SK-N-MC (cell line): ENCODE measurements around the gene ARHGEF2.

Source experiments
- DNase-seq: peaks from one replicate; pipeline ENCODE4 v3.0.0-alpha.2; 2011; ENCODE audit warnings: low read depth, low spot score
- H3K27ac ChIP-seq: fragments of 200-600 bp; sonication (generic); 2 replicates; pipeline ENCODE4 v1.5.1; 2016; ENCODE audit warnings: mixed run types
- H3K36me3 ChIP-seq: fragments of 200-600 bp; sonication (generic); 2 replicates; pipeline ENCODE4 v1.6.1; 2017; ENCODE audit warnings: antibody characterized with exemption, low read length, mixed read lengths; ENCODE audit not compliant: insufficient read depth
- H3K4me3 ChIP-seq: fragments of 200-600 bp; sonication (generic); 2 replicates; pipeline ENCODE4 v1.5.1; 2016
- H3K9ac ChIP-seq: fragments of 200-600 bp; sonication (generic); 2 replicates; pipeline ENCODE4 v1.8.0; 2017; ENCODE audit warnings: mixed run types, mixed read lengths; ENCODE audit not compliant: insufficient read length
- H3K9me3 ChIP-seq: fragments of 200-600 bp; sonication (generic); 2 replicates; pipeline ENCODE4 v1.6.1; 2017; ENCODE audit warnings: low read depth, mild to moderate bottlenecking, antibody characterized with exemption, low read length, moderate library complexity, mixed read lengths
- EZH2 ChIP-seq: fragments of 200-600 bp; sonication (generic); IDR thresholded peaks from one replicate; pipeline ENCODE4 v1.6.1; 2017; ENCODE audit warnings: antibody characterized with exemption
- FOXP2 ChIP-seq: optimal IDR thresholded peaks from 2 replicates; pipeline ENCODE3; 2011; ENCODE audit warnings: mild to moderate bottlenecking, moderate library complexity; ENCODE audit not compliant: insufficient read depth; ENCODE audit errors: extremely low read length, control extremely low read depth
- POLR2AphosphoS5 ChIP-seq: IDR thresholded peaks from 2 replicates; pipeline ENCODE4 v1.6.1; 2012; ENCODE audit warnings: mild to moderate bottlenecking, low read depth, low read length, borderline replicate concordance

Gene ARHGEF2

GRCh38 chr1:155947292-155947691 is 31.1 kb downstream of the ARHGEF2 start:
- Histone ChIP-seq H3K9ac (no peak overlapping the region), H3K27ac (no peak overlapping the region), H3K36me3 (peaks cover 55% of the 10 kb centered on the region)

GRCh38 chr1:155946633-155947219 is 31.6 kb downstream of the ARHGEF2 start:
- TF ChIP-seq POLR2AphosphoS5, result no peak
- TF ChIP-seq EZH2, result no peak
- no peak for TF ChIP-seq FOXP2
- Histone ChIP-seq H3K9me3 (no peaks in the 10 kb centered on the region), H3K27ac (0 out of 2 replicates have a peak overlapping the region, but pooled peaks have one; percentile 57), H3K9ac (no peak overlapping the region), H3K36me3 (peaks cover 49% of the 10 kb centered on the region), H3K4me3 (no peak overlapping the region)
- DNase-seq, result no peak

More at GRCh38 chr1:155947292-155947691, 31.1 kb downstream of the ARHGEF2 start:
- no peak overlapping the region for H3K4me3 ChIP-seq
- no peak for DNase-seq
- H3K9me3 ChIP-seq, result no peaks in the 10 kb centered on the region
- TF ChIP-seq POLR2AphosphoS5, result no peak
- TF ChIP-seq EZH2, result no peak
- no peak for TF ChIP-seq FOXP2

- Histone ChIP-seq H3K9me3 (no peaks in the 10 kb centered on the region), H3K36me3 (peaks cover 29% of the 10 kb centered on the region), H3K9ac (no peak overlapping the region), H3K27ac (no peak overlapping the region), H3K4me3 (no peak overlapping the region)
- DNase-seq, result no peak
- TF ChIP-seq FOXP2 (no peak), EZH2 (no peak), POLR2AphosphoS5 (0 out of 2 replicates have a peak, but pooled peaks have one; percentile 5)
Observed at GRCh38 chr1:155944444-155944799, 33.9 kb downstream of the ARHGEF2 start.

GRCh38 chr1:155942578-155943141 is 35.7 kb downstream of the ARHGEF2 start:
- no peaks in the 10 kb centered on the region for H3K9me3 ChIP-seq
- peaks cover 17% of the 10 kb centered on the region for H3K36me3 ChIP-seq
- peak overlapping the region; percentile 55 for H3K27ac ChIP-seq
- no peak overlapping the region for H3K9ac ChIP-seq
- no peak for DNase-seq
- H3K4me3 ChIP-seq, result no peak overlapping the region
- TF ChIP-seq EZH2, result no peak
- TF ChIP-seq FOXP2, result no peak

GRCh38 chr1:155941845-155942531 is 36.4 kb downstream of the ARHGEF2 start:
- H3K27ac ChIP-seq, result no peak overlapping the region; the same call in 1 of the 2 replicates

GRCh38 chr1:155940993-155941844 is 37.1 kb downstream of the ARHGEF2 start, which contains the start of gene RXFP4:
Gene RXFP4, plus strand, starts transcription at chr1:155941638. Its CDS starts 72 bp downstream, at chr1:155941710.
- Histone ChIP-seq H3K27ac (peak within 1 kb of the TSS; percentile 88), H3K4me3 (peak within 1 kb of the TSS; percentile 17; the same call in 1 of the 2 replicates), H3K9ac (peak within 1 kb of the TSS; percentile 56), H3K9me3 (no peaks in the 10 kb centered on the region), H3K36me3 (peaks cover 3% of the 10 kb centered on the region; the same call in 1 of the 2 replicates)
- no peak for TF ChIP-seq EZH2
- TF ChIP-seq POLR2AphosphoS5, result no peak
- no peak for TF ChIP-seq FOXP2
- DNase-seq, result no peak

More at GRCh38 chr1:155941845-155942531, 36.4 kb downstream of the ARHGEF2 start:
- Histone ChIP-seq H3K9me3 (no peaks in the 10 kb centered on the region), H3K4me3 (no peak overlapping the region), H3K9ac (no peak overlapping the region), H3K36me3 (peaks cover 11% of the 10 kb centered on the region)
- no peak for TF ChIP-seq EZH2
- no peak for TF ChIP-seq POLR2AphosphoS5
- no peak for TF ChIP-seq FOXP2
- DNase-seq, result no peak

- Histone ChIP-seq H3K9me3 (no peaks in the 10 kb centered on the region), H3K36me3 (no peaks in the 10 kb centered on the region), H3K9ac (peak overlapping the region; percentile 56), H3K27ac (peak overlapping the region; percentile 88), H3K4me3 (peak overlapping the region; percentile 17; the same call in 1 of the 2 replicates)
- TF ChIP-seq POLR2AphosphoS5, result no peak
- no peak for TF ChIP-seq FOXP2
- DNase-seq, result no peak
Observed at GRCh38 chr1:155940482-155940992, 37.8 kb downstream of the ARHGEF2 start.

GRCh38 chr1:155938220-155938627 is 40.1 kb downstream of the ARHGEF2 start:
- Histone ChIP-seq H3K9me3 (no peaks in the 10 kb centered on the region), H3K9ac (peak overlapping the region; percentile 58), H3K4me3 (no peak overlapping the region), H3K36me3 (peaks cover 6% of the 10 kb centered on the region), H3K27ac (peak overlapping the region; percentile 89)
- TF ChIP-seq EZH2 (no peak), FOXP2 (no peak), POLR2AphosphoS5 (no peak)
- DNase-seq, result peak; percentile 67
